Astrocyte (in vitro differentiated cells and primary cell): ENCODE results near the gene PKD2.

ENCODE experiments used
- CTCF ChIP-seq: IDR thresholded peaks from 2 replicates; pipeline ENCODE4 v1.5.1; 2011; ENCODE audit warnings: low read depth, mild to moderate bottlenecking, inconsistent platforms, low read length, moderate library complexity; ENCODE audit not compliant: insufficient read depth
- EZH2 ChIP-seq: IDR thresholded peaks from 2 replicates; pipeline ENCODE4 v1.6.1; 2012; ENCODE audit warnings: mild to moderate bottlenecking, low read length, inconsistent platforms; ENCODE audit not compliant: insufficient read depth

- TF ChIP-seq CTCF (no peak), EZH2 (no peak)
Measured at GRCh38 chr4:88015659-88016295, 8.3 kb downstream of the PKD2 start.
